Measurements from ENCODE around the gene KRT20.
"Not testable (repeated sequence)": the region's sequence is repeated elsewhere in the genome, so short reads cannot be mapped to it uniquely, and the experiment has no call there.

Gene KRT20

GRCh38 chr17:40896916-40897455 lies 11.9 kb upstream of the KRT20 start:
- DNase-seq (ENCODE audit: low read depth, low spot score): no peak

- no peak for DNase-seq (ENCODE audit: low read depth, low spot score)
Measured at GRCh38 chr17:40895106-40895730, 10.2 kb upstream of the KRT20 start.

GRCh38 chr17:40888196-40888720 lies 3.2 kb upstream of the KRT20 start:
- no peak for DNase-seq (ENCODE audit: low read depth, low spot score)

GRCh38 chr17:40886090-40886489 lies 1.0 kb upstream of the KRT20 start:
- DNase-seq (ENCODE audit: low read depth, low spot score): no peak

- DNase-seq (ENCODE audit: low read depth, low spot score): no peak
Measured at GRCh38 chr17:40883626-40884334, 1.3 kb downstream of the KRT20 start.

GRCh38 chr17:40883031-40883430 lies 2.0 kb downstream of the KRT20 start:
- no peak for DNase-seq (ENCODE audit: low read depth, low spot score)

- no peak for DNase-seq (ENCODE audit: low read depth, low spot score)
Measured at GRCh38 chr17:40879026-40879425, 6.0 kb downstream of the KRT20 start.

- no peak for DNase-seq (ENCODE audit: low read depth, low spot score)
Measured at GRCh38 chr17:40878044-40878443, 7.0 kb downstream of the KRT20 start.

GRCh38 chr17:40873801-40874200 lies 11.2 kb downstream of the KRT20 start:
- no peak for DNase-seq (ENCODE audit: low read depth, low spot score)

GRCh38 chr17:40873255-40873654 lies 11.8 kb downstream of the KRT20 start:
- no peak for DNase-seq (ENCODE audit: low read depth, low spot score)

GRCh38 chr17:40872416-40872815 lies 12.6 kb downstream of the KRT20 start:
- no peak for DNase-seq (ENCODE audit: low read depth, low spot score)

- DNase-seq (ENCODE audit: low read depth, low spot score): no peak
Measured at GRCh38 chr17:40871316-40871715, 13.7 kb downstream of the KRT20 start.

GRCh38 chr17:40870136-40870535 lies 14.9 kb downstream of the KRT20 start:
- DNase-seq (ENCODE audit: low read depth, low spot score): no peak

- no peak for DNase-seq (ENCODE audit: low read depth, low spot score)
Measured at GRCh38 chr17:40866838-40867237, 18.2 kb downstream of the KRT20 start, which contains the start of gene KRT12. Gene KRT12, minus strand, starts transcription at chr17:40867223. Its CDS starts 37 bp downstream, at chr17:40867186.

GRCh38 chr17:40864661-40865390 lies 20.2 kb downstream of the KRT20 start:
- DNase-seq (ENCODE audit: low read depth, low spot score): no peak

- no peak for DNase-seq (ENCODE audit: low read depth, low spot score)
Measured at GRCh38 chr17:40862985-40863733, 21.9 kb downstream of the KRT20 start.

- DNase-seq (ENCODE audit: low read depth, low spot score): no peak
Measured at GRCh38 chr17:40859536-40859935, 25.5 kb downstream of the KRT20 start.

GRCh38 chr17:40858667-40859066 lies 26.4 kb downstream of the KRT20 start:
- DNase-seq (ENCODE audit: low read depth, low spot score): not testable (repeated sequence)

GRCh38 chr17:40857535-40857934 lies 27.5 kb downstream of the KRT20 start:
- no peak for DNase-seq (ENCODE audit: low read depth, low spot score)

GRCh38 chr17:40854175-40854814 lies 30.7 kb downstream of the KRT20 start:
- DNase-seq (ENCODE audit: low read depth, low spot score): no peak

GRCh38 chr17:40852364-40852763 lies 32.7 kb downstream of the KRT20 start:
- no peak for DNase-seq (ENCODE audit: low read depth, low spot score)

All from activated naive CD8-positive, alpha-beta T cell treated with anti-CD3 and anti-CD28 coated beads, Interleukin-2, amount 50 U/mL, for 16 hours (primary cell).